GM21717 (cell line): ENCODE results near the gene WNK2.

Source experiments
- ATAC-seq: cut with Tn5 transposase; IDR thresholded peaks from one replicate; pipeline ENCODE4 v1.9.1; 2021; ENCODE audit warnings: mild to moderate bottlenecking, moderate library complexity; ENCODE audit not compliant: unreplicated experiment

Gene WNK2

DNA sequence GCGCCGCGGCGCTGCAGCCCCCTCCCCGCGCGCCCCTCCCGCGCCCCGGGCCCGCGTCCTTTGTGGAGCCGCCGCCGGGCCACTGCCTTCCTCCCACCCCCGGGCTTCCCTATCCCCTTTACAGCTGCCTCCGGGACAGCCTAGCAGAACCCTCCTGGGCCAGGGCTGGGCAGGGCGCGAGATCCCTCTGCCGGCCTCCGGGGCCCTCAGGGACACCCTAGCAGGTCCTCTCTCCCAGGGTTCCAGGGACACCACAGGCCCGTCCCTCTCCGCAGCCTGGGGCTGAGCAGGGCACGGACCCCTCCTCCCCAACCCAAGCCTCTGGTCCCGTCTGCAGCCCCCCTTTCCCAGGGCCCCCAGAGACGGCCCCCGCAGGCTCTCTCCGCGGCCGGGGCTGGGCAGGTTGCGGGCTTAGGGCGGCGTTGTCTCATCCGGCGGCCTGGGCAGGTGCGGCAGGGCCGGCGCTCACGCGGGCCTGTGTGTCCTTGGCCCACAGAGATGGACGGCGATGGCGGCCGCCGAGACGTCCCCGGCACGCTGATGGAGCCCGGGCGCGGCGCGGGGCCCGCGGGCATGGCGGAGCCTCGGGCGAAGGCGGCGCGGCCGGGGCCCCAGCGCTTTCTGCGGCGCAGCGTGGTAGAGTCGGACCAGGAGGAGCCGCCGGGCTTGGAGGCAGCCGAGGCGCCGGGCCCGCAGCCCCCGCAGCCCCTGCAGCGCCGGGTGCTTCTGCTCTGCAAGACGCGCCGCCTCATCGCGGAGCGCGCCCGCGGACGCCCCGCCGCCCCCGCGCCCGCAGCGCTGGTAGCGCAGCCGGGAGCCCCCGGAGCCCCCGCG lies 710 bp downstream of the WNK2 start:
- no peak for ATAC-seq

GRCh38 chr9:93185266-93186214 lies 1.6 kb downstream of the WNK2 start:
- no peak for ATAC-seq

- no peak for ATAC-seq
Measured at GRCh38 chr9:93186215-93186945, 2.4 kb downstream of the WNK2 start.

DNA sequence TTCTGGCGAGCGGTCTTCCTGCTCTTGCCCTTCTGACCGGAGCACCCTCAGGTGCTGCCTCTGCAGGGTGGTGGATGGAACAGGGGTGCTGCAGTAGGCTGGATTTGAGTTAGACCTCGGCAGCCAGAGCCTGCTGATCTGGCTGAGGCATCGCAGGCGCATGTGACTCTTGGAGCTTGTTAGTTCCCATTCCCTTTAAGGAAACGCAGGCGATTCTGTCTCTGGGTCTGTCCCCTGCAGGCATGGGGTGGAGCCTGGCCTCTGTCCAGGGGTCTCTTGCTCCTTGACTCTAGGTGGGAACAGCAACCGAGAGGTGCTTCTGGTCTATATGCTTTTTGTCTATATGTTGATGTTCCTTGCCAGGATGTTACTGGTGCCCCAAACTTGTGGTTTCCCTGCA lies 3.1 kb downstream of the WNK2 start:
- ATAC-seq = no peak

GRCh38 chr9:93187574-93187973 lies 3.6 kb downstream of the WNK2 start:
- ATAC-seq = no peak

- ATAC-seq = no peak
Measured at GRCh38 chr9:93188426-93189368, 4.8 kb downstream of the WNK2 start.

DNA sequence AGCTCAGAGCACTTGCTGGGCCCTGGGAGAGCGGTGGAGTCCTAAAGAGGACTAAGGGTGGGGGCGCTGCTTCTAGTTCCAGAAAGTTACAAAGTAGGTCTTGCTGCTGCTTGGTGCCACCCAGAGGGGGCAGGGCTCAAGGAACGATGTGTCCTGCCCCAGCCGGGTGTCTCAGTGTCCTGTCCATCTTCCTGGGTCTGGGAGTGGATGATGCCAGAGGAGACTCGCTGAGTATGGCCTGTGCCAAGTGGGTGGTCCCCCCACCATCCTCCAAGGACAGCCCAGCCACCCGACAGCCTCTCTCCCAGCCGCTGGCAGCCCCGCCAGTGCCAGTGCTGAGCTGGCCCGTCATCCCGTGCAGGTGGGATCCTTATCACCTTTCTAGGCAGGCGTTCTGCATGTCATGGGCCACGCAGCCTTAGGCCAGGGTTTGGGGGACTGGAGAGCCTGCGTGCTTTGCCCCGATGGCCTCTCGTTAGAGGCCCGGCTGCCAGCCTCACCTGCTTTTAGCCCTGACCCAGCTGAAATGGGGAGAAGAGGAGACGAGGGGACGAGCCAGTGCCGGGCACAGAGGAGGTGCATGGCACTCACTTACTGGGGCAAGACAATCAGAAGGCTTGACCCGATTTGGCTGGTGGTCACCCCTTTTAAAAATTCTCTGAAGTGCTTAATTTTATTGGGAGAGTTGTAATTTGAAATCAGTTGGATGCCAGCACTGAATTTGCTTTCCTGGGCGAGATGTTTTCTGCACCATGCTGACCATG lies 5.6 kb downstream of the WNK2 start:
- ATAC-seq = no peak

DNA sequence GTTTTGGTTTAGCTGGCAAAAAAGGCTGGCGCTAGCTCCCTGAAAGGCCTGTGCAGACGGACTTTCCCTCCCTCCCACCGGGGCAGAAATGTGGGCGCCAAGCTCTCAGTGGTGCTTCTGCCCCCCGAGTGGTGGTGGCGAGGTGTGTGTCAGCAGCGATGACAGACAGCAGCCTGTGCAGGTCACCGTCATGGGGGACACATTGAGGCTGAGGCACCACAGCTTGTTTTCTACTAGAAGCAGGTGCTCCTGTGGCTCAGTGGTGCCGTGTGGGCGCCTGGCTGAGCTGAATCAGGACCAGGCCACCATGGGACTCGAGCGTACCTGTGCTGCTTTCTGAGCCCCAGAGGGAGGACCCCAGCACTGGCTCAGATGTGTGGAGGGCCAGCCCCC lies 6.2 kb downstream of the WNK2 start:
- no peak for ATAC-seq

GRCh38 chr9:93190656-93191353 lies 6.9 kb downstream of the WNK2 start:
- no peak for ATAC-seq

- ATAC-seq = no peak
Measured at GRCh38 chr9:93191354-93191660, 7.4 kb downstream of the WNK2 start.

DNA sequence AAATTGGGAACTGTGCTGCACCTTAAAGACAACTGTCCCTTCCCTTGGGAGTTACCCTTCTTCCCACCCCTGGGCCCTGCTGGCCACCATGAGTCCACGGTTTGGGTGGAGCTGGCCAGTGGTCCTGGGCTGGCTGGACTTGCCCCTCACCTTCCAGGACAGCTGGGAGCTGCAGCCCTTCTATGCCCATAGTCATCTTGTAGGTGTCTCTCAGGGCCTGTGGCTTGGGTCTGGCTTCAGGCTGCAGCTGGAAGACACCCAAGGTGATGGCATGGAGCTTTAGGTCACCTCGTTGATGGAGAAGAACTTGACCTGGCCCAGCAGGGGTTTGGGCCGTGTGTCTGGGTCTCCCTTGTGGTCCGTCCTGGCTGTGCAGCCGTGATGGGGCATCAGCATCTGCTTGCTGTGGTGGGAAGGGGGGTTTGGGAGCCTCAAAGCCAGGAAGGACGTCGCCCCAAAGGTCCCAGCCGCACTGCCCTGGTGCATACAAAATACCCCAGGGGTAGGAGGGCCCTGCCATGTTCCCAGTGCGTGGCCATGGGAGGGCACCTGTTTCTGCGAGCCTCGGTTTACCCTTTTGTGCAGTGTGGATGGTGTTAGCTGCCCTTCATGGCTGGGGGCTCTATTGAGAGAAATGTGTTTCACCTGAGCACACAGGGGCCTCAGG lies 8.9 kb downstream of the WNK2 start:
- no peak for ATAC-seq

- ATAC-seq = no peak
Measured at GRCh38 chr9:93193388-93194220, 9.7 kb downstream of the WNK2 start.

DNA sequence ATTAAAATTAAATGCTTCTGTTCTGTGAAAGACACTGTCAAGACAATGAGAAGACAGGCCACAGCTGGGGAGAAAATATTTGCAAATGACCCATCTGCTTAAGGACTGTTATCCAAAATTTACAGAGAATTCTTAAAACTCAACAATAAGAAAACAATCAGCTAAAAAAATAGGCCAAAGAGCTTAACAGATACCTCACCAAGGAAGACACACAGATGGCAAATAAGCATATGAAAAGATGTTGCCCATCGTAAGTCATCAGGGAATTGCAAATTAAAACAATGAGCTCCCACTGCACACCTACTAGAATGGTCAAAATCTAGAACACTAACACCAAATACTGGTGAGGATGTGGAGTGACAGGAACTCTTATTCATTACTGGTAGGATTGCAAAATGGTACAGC lies 10.3 kb downstream of the WNK2 start:
- no peak for ATAC-seq

DNA sequence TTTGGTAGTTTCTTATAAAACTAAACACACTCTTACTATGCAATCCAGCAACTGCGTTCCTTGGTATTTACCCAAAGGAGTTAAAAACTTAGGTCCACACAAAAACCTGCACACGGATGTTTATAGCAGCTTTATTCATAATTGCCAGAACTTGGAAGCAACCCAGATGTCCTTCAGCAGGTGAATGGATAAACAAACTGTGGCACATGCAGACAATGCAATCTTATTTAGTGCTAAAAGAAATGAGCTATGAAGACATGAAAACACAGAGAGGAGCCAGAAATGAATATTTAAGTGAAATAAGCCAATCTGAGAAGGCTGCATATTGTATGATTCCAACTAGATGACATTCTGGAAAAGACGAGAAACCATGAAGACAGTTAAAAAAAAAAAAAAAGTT lies 10.7 kb downstream of the WNK2 start:
- no peak for ATAC-seq

DNA sequence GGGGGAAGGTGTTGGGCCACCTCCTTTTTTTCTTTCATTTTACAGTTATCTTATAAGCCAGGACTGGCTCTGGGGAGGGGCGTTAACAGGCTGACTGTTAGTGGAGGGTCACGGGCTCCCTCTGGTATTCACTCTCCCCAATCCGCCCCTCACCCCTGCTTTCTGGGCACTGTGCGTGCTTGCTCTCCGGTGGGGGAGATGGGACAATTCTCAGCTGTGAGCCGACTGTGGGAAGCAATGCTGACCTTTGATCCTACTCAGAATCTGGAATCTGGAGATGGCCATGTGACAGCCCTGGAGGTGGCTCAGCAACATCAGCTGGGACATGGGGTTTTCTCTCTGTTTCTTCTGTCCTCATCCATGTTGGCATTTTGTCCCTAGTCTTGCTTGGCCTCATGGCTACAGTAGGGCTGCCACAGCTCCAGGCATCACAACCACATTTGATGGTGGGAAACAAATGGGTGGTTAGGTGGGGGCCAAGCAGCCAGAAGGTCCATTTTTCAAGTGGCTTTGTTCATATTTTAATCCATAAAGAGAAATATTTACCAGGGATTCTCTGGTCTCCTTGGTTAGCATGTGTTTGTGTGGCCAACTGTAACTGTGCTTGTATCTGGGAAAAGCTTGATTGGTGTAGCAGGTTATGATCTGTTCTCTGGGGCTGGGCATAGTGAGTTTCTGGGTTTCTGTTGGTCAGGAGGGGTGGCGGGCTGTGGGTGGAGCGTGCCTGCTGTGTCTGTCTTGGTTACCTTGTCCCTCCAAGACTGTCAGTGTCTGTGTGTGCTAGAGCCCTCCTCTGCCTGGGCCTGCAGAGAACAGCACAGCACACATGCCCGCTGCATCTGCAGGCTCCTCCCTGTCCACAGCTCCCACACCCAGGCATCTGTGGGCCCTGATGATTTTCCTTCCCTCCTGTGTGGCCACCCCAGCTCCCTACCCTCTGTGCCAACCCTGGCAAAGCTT lies 12.4 kb downstream of the WNK2 start:
- no peak for ATAC-seq

DNA sequence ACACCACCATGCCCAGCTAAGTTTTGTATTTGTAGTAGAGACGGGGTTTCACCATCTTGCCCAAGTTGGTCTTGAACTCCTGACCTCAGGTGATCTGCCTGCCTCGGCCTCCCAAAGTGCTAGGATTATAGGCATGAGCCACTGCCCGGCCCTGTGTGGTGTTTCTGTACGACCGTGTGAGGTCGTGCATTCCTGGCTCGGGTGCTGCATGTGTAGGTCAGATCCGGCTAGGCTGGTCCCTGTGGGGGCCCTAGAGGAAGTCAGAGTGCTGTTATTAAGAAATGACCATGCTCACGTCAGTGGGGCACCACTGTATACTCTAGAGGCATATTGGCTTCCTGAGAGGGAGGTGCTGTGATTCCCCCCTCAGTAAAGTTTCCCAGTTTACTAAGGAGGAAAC lies 13.7 kb downstream of the WNK2 start:
- no peak for ATAC-seq
